ENCODE measurements around the gene USP36.
A peak's percentile ranks its signal among the peaks of the same experiment; 100 is the strongest.
"Not testable (repeated sequence)": the region's sequence is repeated elsewhere in the genome, so short reads cannot be mapped to it uniquely, and the experiment has no call there.

Gene USP36

DNA sequence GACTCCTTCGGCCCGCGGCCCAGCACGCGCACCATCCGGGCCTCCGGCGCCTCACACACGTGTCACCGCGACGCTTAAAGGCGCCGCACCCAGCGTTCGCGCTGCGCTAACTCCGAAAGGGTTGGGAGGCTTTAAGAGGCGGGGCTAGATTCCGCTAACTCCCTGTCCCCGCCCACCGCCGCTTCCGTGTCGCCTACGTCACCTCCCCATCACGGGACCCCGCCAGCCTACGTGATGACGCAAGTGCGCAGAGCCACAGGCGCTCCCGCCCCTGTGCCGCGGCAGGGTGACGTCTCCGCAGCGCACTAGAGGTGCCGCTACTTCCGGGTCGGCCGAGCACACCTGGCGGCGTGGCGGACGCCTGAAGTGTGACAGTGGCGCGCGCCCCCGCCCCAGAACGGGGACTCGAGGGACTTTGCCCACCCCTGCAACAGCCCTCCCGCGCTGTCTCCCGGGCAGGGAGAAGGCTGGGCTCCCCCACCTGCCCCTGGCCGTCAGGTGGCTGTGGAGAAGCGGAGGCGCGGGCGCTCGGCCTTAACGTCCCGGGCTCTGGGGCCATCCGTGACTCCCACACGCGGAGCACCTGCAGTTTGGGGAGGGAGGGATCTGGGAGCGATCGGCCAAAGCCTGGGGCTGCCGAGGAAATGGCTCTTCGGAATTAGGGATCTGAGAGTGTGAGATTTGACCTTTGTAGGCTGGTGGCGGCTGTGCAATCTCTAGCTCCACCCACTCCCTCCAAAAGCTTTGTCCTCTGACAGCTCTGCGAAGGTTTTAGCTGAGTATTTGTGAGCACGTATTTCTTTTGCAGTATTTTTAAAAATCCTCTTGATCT, at the start of gene USP36:
Gene USP36, minus strand, starts transcription at position 35 of the 832 bp plus-strand sequence. CDS start 4,451 bp downstream, outside the sequence.
- DNase-seq = peak; percentile 100

DNA sequence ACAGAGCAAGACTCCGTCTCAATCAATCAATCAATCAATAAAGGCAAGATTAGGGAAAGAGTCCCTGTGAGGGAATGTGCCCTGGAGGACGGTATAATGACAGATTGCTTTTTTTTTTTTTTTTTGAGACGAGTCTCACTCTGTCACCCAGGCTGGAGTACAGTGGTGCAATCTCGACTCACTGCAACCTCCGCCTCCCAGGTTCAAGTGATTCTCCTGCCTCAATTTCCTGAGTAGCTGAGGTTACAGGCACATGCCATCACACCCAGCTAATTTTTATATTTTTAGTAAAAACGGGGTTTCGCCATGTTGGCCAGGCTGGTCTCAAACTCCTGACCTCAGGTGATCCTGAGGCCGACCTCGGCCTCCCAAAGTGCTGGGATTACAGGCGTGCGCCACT, 49.5 kb upstream of the USP36 start:
- not testable (repeated sequence) for DNase-seq

DNA sequence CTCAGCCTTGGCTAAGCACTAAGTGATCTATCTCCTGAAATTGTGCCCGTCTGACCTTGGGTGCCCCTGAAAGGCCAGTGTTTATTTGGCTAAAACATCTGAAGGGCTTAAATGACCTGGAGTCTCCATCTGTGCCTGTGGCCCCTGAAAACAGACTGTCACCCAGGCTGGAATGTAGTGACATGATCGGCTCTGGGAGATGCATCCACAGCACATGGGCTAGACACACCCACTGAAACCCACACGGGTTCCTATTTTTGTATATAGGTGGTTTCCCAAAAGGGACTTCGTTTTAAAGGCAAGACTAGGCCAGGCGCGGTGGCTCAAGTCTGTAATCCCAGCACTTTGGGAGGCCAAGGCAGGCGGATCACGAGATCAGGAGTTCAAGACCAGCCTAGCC, 48.9 kb upstream of the USP36 start:
- peak; percentile 45 for DNase-seq

DNA sequence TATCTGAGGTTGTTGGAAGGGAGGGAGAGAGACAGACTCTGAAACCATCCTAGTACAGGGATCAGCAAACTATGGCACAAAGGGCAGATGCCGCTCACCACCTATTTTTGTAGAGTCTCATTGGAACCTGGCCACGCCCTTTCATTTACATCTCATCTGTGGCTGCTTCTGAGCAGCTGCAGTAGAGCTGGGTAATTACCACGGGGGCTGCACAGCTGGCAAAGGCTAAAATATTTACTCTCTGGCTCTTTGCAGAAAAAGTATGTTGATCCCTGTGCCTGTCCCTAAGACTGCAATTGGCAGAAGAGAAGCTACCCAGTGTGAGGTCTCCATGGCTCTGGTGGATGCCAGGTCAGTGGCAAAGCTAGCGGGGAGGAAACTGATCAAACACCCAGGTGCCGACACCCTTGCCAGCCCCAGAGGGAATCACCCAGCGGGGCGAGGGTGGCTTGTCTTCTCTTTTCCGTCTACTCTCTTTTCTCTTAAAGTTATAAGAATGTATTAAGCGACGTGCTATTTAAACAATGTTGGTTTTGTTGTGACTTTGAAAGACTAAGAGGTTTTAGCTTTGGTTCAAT, 48.4 kb upstream of the USP36 start:
- DNase-seq = no peak

DNA sequence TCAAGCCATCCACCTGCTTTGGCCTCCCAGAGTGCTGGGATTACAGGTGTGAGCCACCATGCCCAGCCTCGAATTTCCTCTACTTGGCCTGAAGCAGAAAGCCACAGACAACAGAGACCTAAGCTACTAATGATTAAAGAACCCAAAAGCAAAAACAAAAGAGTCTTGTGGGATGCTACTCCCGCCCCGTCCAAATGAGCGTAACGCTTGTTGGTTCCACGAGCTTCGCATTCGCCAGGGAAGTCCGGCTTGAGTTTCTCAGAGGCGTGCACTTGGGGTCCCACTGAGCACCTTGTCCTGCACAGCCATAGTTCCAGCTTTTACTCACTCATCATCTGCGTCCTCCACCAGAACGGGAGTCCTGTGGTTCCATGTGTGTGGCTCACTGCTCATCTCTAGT, 46.3 kb upstream of the USP36 start:
- no peak for DNase-seq

DNA sequence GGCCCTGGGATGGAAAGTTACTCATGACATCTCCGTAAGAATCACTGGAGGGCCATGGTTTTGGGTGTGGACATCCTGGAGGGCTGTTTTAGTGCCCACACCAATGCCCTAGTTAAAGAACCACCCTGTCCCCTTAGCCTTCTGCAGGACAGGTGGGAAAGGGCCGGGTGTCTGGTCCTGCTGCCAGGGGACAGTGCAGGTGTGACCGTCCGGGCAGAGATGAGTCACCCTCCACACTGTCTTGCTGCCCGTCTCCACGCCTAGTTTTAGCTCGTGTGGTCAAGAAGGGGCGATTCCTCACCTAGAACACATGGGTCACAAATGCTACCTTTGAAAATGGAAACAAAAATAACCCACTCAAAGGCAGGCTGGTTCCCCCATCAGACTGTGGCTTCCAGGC, 45.3 kb upstream of the USP36 start:
- no peak for DNase-seq

DNA sequence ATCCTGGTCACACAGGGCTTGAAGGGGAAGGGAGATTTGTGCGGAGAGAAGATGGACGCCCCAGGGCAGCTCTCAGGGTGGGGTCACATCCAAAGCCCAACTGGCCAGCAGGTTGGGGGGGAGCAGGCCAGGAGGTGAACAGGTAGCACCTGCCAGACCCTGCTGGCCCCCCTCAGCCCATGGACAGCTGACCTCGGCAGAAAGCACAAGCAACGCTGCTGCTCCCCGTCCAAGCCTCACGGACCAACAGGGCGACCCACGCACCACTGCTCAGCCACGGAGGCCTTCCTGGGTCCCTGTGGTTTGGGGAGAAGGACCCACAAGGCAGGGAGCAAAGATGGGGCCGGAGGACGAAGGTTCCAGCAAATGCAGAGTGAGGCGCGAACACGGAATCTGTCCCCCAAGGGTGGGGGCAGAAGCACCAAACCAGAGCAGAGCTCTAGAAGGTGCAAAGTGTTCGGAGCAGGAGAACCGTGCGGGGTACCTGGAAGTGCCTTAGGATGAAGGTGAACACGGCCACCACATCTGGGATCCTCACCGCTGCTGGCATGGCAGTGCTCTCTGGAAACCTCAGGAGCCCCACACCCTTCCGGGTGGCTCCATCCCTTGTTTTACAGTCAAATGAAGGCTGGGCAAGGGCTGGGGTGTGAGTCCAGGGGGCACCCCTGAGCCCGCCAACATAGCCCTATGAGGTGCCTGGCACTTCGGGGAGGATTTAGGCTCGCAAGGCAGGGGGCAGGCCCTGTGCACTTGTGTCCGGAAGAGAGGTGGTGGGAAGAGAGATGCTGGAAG, 44.5 kb upstream of the USP36 start:
- no peak for DNase-seq

DNA sequence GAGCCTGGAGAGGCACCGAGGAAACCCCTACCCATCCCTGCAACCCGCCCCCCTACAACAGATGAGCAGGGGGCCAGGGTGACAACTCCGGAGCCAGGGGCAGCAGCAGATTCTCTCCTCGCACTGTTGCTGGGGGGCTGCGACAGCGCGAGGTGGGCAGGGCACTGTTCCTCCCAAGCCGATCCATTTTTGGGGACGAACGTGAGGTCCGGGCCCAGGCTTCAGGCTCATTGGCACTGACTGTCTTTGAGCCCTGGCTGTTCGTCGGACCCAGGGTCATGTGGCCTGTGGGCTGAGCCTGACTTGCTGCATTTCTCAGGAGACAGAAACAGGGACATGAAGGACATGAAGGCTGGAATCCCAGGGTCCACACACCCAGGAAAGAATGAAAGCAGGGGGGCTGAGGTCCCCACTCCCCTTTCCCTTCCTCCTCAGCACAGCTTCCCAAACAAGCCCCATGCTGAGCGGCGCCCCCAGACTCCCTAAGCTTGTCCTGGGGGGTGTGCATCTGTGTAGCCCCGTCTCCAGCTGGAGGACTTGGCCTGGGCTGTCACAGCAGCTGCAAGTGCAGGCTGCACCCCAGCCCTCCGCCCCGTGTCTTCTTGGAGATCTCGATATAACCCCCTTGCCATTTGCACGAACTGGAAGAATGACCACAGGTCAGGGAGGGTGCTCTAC, 43.7 kb upstream of the USP36 start:
- no peak for DNase-seq

DNA sequence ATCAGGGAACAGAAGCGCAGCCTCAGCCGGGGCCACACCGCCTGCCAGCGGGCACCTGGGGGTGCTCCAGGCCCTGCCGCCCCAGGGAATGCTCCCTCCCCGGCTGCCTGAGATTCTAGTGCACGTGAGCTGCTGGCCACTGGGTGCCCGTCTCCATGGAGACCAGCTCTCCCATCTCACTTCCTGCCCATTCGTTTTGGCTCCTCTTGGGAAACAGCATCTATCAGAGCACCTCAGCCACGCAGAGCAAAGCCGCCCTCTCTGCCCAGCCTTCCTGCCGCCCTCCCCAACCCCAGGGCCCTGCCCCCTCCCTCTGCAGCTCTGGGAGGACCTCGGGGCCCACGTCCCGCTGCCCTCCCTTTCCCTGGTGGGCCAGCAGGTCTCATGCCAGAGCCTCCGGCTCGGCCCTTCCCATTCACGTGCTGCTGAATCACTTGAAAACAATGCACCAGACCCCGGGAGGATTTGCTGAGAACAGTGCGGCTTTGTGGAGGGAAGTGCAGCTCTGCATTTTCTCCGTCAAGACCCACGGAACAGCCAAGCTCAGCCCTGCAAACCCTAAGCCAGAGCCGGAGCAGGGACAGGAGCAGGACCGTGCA, 43.0 kb upstream of the USP36 start:
- DNase-seq = no peak

DNA sequence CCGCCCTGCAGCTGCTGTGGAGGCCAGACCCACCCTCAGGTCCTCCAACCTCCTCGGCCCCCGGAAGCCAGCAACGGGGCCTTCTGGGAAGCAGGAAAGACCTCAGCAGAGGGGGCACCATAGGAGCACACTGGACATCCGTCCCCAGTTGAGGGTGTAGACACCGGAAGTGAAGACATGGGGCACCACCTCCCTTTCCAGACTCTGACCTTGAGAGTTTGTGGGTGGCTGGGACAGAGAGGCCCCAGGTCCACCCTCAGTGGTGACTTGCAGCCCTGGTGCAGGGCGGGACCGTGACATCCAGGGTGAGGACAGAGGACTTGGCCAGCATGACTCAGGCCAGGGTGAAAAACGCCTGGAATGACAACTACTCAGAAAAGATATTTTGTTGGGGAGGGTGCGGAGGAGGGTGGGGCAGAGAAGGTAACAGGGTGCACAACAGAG, 42.5 kb upstream of the USP36 start:
- no peak for DNase-seq

DNA sequence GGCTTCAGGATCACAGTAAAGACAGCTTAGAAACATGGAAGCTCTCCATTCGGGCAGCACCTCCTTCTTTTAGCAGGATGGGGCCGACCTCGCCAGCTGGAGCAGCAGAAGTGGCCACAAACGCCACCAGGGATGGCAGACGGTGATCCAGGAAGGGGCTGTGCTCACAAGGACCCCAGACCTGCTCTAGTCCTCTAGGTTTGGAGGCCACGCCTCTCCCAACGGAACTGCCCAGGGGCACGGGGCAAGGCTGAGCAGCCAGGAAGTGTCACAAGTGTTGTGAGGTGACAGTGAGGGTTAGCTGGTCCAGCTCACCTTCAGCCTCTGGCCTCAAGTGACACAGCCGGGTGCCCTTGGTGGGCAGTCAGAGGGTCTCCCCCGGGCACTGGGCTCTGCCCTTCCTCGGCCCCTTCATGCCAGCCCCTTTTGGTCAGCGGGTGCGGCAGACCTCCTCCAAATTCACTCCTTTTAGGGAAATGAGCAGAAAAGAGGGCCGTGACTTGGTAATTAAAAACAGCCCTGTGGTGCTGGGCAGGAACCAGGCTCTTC, 42.0 kb upstream of the USP36 start:
- no peak for DNase-seq

DNA sequence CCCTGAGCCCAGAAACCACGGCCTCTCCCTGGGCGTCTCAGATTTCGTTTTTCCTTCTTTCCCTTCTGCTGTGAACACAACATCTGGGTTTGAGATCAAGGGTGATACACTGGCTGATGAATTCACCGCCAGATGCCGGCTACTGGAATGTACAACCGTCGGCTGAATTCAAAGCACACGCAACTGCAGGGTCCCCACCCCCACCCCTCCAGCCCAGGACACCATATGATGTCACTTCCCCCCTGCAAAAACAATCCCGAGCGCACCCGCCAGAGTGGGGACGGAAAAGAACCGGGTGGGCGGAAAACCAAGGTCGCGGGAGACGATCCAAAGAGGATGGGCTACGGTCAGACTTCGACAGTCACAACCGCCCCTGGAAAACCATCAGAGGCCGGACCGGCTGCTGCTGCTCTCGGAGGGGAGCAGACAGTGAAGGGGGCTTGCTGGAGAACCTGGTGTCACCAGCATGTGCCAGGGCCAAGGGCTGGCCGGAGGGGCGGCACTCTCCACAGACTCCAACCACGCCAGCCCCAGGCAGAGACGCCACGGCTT, 39.1 kb upstream of the USP36 start:
- DNase-seq = peak; percentile 45

DNA sequence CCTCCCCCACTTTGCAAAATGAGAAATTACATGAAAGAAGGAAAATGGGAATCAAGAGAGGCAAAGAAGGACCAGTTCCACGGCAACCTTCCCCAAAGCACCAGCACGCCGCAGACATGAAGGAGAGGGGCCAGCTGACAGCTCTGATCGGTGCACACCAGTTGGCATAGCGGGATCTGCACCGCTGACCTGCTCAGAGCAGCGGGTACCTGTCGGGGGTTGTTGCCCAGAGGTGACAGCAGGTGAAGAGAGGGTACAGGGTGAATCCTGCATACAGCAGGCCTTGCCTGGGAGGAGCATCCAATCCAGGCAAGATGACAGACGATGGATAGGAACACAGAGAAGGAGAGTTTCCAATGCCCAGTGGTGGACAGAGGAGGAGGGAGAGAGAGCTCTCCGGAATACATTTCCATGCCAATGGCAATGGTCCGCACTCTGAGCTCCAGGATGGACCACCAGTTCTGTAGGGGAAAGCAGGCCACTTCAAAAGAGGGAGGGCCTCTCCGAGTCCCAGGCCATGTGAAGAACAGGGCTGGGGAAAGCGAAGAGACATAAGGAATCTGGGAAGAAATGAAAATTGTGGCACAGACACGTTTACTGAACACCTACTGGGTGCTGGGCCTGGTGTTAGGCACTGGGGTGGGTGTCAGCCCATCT, 38.4 kb upstream of the USP36 start:
- no peak for DNase-seq

DNA sequence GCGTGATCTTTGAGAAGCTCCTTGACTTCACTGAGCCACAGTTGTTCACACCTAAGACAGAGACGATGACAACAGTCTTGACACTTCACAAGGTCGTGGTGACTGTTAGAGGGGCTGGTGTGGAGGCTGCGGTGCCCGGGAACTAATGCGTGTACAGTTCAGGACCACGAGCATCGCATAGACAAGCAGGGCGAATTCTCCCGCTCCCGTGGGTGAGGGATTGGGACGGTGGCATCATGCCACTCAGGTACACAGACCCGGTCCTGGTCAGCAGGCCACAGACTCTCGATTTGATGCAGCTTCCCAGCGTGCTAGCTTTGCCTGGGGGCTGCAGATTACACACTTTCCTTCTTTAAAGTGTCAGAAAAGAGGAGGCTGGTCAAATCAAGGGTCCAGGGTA, 37.6 kb upstream of the USP36 start:
- no peak for DNase-seq

DNA sequence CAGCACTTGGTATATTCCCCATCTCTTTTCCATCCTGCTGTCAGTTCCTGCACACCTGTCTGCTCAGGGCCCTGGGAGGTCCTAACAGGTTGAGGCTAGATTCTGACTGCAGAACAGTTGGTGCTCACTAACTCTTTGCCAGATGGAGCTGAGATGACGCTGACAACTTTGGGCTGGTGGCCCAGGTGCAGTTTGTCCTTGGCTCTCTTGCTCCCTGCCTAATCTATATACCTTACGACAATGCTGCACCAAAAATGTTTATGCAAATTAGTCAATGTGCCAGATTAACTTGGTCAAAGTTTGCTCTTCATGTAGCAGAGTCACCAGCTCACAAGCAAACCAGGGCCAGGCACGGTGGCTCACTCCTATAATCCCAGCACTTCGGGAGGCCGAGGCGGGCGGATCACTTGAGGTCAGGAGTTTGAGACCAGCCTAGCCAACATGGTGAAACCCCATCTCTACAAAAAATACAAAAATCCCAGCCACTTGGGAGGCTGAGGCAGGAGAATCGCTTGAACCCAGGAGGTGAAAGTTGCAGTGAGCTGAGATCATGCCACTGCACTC, 36.4 kb upstream of the USP36 start:
- not testable (repeated sequence) for DNase-seq

DNA sequence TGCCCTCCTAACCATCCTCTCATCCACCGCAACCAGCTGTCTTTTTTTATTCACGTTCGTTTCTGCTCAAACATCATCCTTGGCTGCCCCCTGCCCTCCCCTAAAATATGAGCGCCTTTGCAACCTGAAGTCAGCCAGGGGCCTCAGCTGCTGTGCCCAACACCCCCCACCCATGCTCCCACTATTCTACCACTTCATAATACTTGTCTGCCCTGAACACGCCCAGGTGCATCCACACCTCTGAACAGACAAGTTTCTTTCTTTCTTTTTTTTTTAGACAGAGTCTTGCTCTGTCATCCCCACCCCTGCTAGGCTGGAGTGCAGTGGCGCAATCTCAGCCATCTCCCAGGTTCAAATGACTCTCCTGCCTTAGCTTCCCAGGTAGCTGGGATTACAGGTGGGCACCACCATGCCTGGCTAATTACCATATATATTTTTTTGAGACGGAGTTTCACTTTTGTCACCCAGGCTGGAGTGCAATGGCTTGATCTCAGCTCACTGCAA, 35.5 kb upstream of the USP36 start:
- no peak for DNase-seq

DNA sequence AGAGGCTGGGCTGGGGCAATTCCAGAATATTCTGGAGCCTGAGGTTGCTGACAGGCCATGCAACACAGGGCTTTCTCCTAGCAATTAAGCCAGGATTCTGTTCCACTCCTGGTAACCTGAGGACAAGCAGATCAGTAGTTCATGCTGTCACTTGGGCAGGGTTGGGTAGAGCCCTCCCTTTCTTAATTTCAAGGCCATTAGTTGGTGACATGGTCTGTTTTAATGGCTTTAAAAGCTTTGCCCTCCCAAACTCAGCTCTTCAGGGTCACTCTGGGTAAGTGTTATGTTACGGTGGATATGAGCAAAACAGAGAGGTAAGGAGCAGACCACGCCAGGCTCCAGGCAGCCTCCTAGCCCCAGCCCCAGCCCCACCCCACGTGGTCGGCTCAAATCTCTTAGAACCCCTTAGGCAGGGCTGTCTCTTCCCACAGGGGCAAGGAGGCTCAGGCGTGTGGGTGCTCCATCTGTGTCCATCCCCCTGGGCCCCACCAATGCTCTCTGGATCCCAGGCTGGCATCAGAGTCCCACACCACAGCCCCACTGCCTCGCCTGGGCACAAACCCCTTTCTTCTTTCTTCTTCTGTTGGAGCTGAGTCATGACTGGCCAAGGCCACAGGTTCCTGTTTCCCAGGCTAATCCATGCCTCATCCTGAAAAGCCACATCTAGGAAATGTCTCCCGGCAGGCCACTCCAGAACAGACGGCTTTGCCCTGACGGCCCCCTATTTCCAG, 34.9 kb upstream of the USP36 start:
- DNase-seq = no peak

DNA sequence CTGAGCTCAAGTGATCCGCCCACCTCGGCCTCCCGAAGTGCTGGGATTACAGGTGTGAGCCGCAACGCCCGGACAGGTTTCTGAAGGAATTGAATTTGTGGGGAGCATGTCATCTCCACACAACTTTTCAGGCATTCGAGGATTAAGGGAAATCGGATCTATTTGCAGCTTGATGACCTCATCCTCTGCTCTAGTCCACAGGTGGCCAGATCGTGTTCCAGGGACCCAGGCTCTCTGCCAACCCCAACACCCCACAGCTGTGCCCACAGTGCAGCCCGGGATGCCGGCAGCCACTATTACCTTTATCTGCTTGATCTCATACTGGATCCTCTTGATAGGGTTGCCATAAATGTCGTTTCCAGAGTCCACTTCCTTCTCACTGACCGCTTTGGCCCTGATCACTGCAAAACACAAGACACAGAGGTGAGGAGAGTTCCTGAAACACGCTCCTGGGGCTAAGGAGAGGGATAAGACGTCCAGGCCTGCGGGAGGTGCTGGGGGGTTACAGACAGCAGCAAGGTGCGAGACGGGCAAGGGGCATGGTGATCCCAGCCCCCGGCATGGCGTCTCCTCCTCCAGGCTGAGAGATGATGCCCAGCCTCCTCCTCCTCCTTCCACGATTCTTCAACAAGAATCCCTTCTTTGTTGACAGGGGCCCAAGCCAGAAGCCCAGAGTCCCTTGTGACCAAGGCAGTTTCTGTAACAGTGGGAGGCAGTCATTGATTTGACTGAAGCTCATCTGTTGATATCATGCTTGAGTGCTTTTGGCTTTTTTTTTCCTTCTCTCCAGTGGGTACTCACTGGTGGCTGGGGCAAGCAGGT, 33.1 kb upstream of the USP36 start:
- no peak for DNase-seq

DNA sequence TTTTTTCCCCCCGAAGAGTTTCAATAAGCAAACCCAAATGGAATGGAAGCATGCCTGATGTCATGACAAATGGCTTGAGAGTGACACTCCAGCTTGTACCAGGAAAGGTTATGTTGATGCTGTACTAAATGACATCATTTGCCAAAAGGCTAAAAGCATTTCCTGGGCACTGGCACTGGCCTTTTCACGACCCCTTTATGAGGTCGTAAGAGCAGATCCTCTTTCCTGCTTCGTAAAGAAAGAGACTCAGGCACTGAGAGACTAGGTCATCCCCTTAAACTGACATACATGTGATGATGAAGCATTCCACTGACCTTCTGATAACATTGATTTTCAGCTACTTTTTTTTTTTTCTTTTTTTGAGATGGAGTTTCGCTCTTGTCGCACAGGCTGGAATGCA, 31.9 kb upstream of the USP36 start:
- no peak for DNase-seq
